Measurements from ENCODE around the gene DLEC1. TPM values are rescaled to one million over a fixed set of nuclear protein-coding genes. Genes with fewer than 3 reads are reported as not detected.
A peak's percentile ranks its signal among the peaks of the same experiment; 100 is the strongest.

Gene DLEC1
- total and polyA plus RNA-seq, 2 donors (not counting 1 experiment from before 2014, with no cell fraction given): 0.52 to 2.1 TPM

GRCh38 chr3:38153221-38153620, 114.2 kb downstream of the DLEC1 start:
- H2AFZ ChIP-seq (ENCODE audit: insufficient read depth, low read depth, low read length, poor library complexity, severe bottlenecking): no peak overlapping the region
- Mint-ChIP-seq H3K27me3 (no peaks in the 10 kb centered on the region), H3K9me3 (ENCODE audit: insufficient read depth) (no peaks in the 10 kb centered on the region), H3K4me3 (no peak overlapping the region), H3K27ac (peak overlapping the region; percentile 4), H3K4me1 (peaks cover 42% of the 10 kb centered on the region)
- peaks cover 16 to 35% of the 10 kb centered on the region in 2 donors for H3K4me1 ChIP-seq (ENCODE audit: control insufficient read depth in 2 of 2, insufficient read depth in 2 of 2, low read length in 2 of 2)
- WGBS (ENCODE audit: insufficient coverage): 90% methylated on average over 1 of the region's 2 CpGs
- H3K36me3 ChIP-seq (replicated peaks in 1 of 2; ENCODE audit: control extremely low read depth in 1 of 2, control insufficient read depth in 1 of 2, extremely low read depth in 1 of 2, insufficient read depth in 2 of 2, low read length in 1 of 2): no peaks in the 10 kb centered on the region
- H3K4me3 ChIP-seq (ENCODE audit: control extremely low read depth in 1 of 5, extremely low read depth in 1 of 5, insufficient read depth in 1 of 5, low read depth in 2 of 5, low read length in 4 of 5): no peak overlapping the region
- peaks cover 0 to 1% (median 0%) of the 10 kb centered on the region in 3 donors for H3K9me3 ChIP-seq (ENCODE audit: control extremely low read depth in 1 of 3, control insufficient read depth in 2 of 3, insufficient read depth in 1 of 3, low read length in 2 of 3)
- DNase-seq (no peak), ATAC-seq (ENCODE audit: low read depth) (no peak)
- no peaks in the 10 kb centered on the region for H3K27me3 ChIP-seq (replicated peaks in 1 of 4; ENCODE audit: control extremely low read depth in 1 of 4, control insufficient read depth in 3 of 4, insufficient read depth in 4 of 4, low read length in 3 of 4)
- intact Hi-C loops (cut with micrococcal nuclease): loop anchor here (2.0 kb wide), 1 partner anchor 14 kb away; the partner anchor contains the start of gene MYD88
- no peak overlapping the region for H3K4me2 ChIP-seq (replicated peaks; ENCODE audit: low read depth, low read length, poor library complexity, severe bottlenecking)
- POLR2A ChIA-PET: no interaction called here
- CTCF ChIA-PET: interaction anchor here (0.7 to 1.9 kb wide), 3 partner anchors 10 to 16 kb away, joined by 3 to 6 read pairs (median 3); partner anchors contain the start of gene ACAA1
- TF ChIP-seq EZH2 (IDR thresholded peaks at IDR 0.05; ENCODE audit: borderline replicate concordance, insufficient read depth, low read depth, low read length, poor library complexity, severe bottlenecking) (no peak), CTCF (IDR thresholded peaks at IDR 0.05) (no peak)
- H4K20me1 ChIP-seq (ENCODE audit: control insufficient read depth, insufficient read depth, low read length, poor library complexity, severe bottlenecking): no peaks in the 10 kb centered on the region
- H3K27ac ChIP-seq (ENCODE audit: low read length in 2 of 2): no peak overlapping the region
- H3K9ac ChIP-seq (ENCODE audit: low read length): no peak overlapping the region
- H3K79me2 ChIP-seq (ENCODE audit: control insufficient read depth, insufficient read depth, low read length): no peaks in the 10 kb centered on the region

GRCh38 chr3:38154033-38154494, 115.1 kb downstream of the DLEC1 start:
- no peak for ATAC-seq (ENCODE audit: low read depth)
- peaks cover 42% of the 10 kb centered on the region for H3K4me1 Mint-ChIP-seq
- TF ChIP-seq EZH2 (IDR thresholded peaks at IDR 0.05; ENCODE audit: borderline replicate concordance, insufficient read depth, low read depth, low read length, poor library complexity, severe bottlenecking) (no peak), CTCF (IDR thresholded peaks at IDR 0.05) (no peak)
- H3K36me3 ChIP-seq (replicated peaks in 1 of 2; ENCODE audit: control extremely low read depth in 1 of 2, control insufficient read depth in 1 of 2, extremely low read depth in 1 of 2, insufficient read depth in 2 of 2, low read length in 1 of 2): no peaks in the 10 kb centered on the region
- H3K27ac Mint-ChIP-seq: no peak overlapping the region
- no peaks in the 10 kb centered on the region for H3K9me3 Mint-ChIP-seq (ENCODE audit: insufficient read depth)
- H3K27me3 Mint-ChIP-seq: no peaks in the 10 kb centered on the region
- WGBS (ENCODE audit: insufficient coverage): no CpG with 5 or more reads among the region's 2 CpGs
- no peak overlapping the region for H3K27ac ChIP-seq (ENCODE audit: low read length in 2 of 2)
- H3K27me3 ChIP-seq (replicated peaks in 1 of 4; ENCODE audit: control extremely low read depth in 1 of 4, control insufficient read depth in 3 of 4, insufficient read depth in 4 of 4, low read length in 3 of 4): no peaks in the 10 kb centered on the region
- no peaks in the 10 kb centered on the region for H4K20me1 ChIP-seq (ENCODE audit: control insufficient read depth, insufficient read depth, low read length, poor library complexity, severe bottlenecking)
- no peaks in the 10 kb centered on the region for H3K79me2 ChIP-seq (ENCODE audit: control insufficient read depth, insufficient read depth, low read length)
- peaks cover 20 to 34% of the 10 kb centered on the region in 2 donors for H3K4me1 ChIP-seq (ENCODE audit: control insufficient read depth in 2 of 2, insufficient read depth in 2 of 2, low read length in 2 of 2)
- H3K9ac ChIP-seq (ENCODE audit: low read length): no peak overlapping the region
- no peak overlapping the region for H3K4me3 Mint-ChIP-seq
- intact Hi-C loops (cut with micrococcal nuclease): no loop called here
- no peak overlapping the region for H3K4me3 ChIP-seq (ENCODE audit: control extremely low read depth in 1 of 5, extremely low read depth in 1 of 5, insufficient read depth in 1 of 5, low read depth in 2 of 5, low read length in 4 of 5)
- H2AFZ ChIP-seq (ENCODE audit: insufficient read depth, low read depth, low read length, poor library complexity, severe bottlenecking): no peak overlapping the region
- H3K9me3 ChIP-seq (ENCODE audit: control extremely low read depth in 1 of 3, control insufficient read depth in 2 of 3, insufficient read depth in 1 of 3, low read length in 2 of 3): peaks cover 0 to 1% (median 0%) of the 10 kb centered on the region in 3 donors
- H3K4me2 ChIP-seq (replicated peaks; ENCODE audit: low read depth, low read length, poor library complexity, severe bottlenecking): no peak overlapping the region
- ChIA-PET POLR2A (no interaction called here), CTCF (interaction anchor here (1.0 to 2.2 kb wide), 3 partner anchors 9 to 17 kb away, joined by 5 to 9 read pairs (median 6); partner anchors contain the start of genes ACAA1 and OXSR1)
- no peak for DNase-seq

All from B cell (primary cell).